ENCODE data around the gene MEGF8.

Gene MEGF8

GRCh38 chr19:42396381-42397262 lies 71.2 kb downstream of the MEGF8 start:
- peak; percentile 99 for DNase-seq

- DNase-seq, result no peak
Measured at GRCh38 chr19:42397263-42398166, 72.1 kb downstream of the MEGF8 start.

GRCh38 chr19:42400404-42400803 lies 75.0 kb downstream of the MEGF8 start:
- no peak for DNase-seq

GRCh38 chr19:42401365-42402303 lies 76.2 kb downstream of the MEGF8 start:
- peak; percentile 80 for DNase-seq

- DNase-seq, result no peak
Measured at GRCh38 chr19:42402376-42403116, 77.1 kb downstream of the MEGF8 start.

- no peak for DNase-seq
Measured at GRCh38 chr19:42403586-42403985, 78.2 kb downstream of the MEGF8 start.

- DNase-seq, result no peak
Measured at GRCh38 chr19:42406111-42406510, 80.7 kb downstream of the MEGF8 start.

GRCh38 chr19:42407085-42407815 lies 81.8 kb downstream of the MEGF8 start:
- no peak for DNase-seq

GRCh38 chr19:42407816-42408175 lies 82.4 kb downstream of the MEGF8 start:
- DNase-seq, result no peak

GRCh38 chr19:42409477-42409876 lies 84.0 kb downstream of the MEGF8 start:
- no peak for DNase-seq

GRCh38 chr19:42410371-42410770 lies 84.9 kb downstream of the MEGF8 start:
- DNase-seq, result no peak

GRCh38 chr19:42411581-42412178 lies 86.2 kb downstream of the MEGF8 start:
- no peak for DNase-seq

GRCh38 chr19:42412227-42412626 lies 86.8 kb downstream of the MEGF8 start:
- DNase-seq, result no peak

GRCh38 chr19:42412661-42413076 lies 87.2 kb downstream of the MEGF8 start:
- no peak for DNase-seq

GRCh38 chr19:42419309-42419708 lies 93.9 kb downstream of the MEGF8 start:
- no peak for DNase-seq

GRCh38 chr19:42420055-42420544 lies 94.7 kb downstream of the MEGF8 start:
- DNase-seq, result peak; percentile 87

- DNase-seq, result no peak
Measured at GRCh38 chr19:42421101-42421500, 95.7 kb downstream of the MEGF8 start.

GRCh38 chr19:42421591-42422031 lies 96.2 kb downstream of the MEGF8 start:
- no peak for DNase-seq

- DNase-seq, result no peak
Measured at GRCh38 chr19:42422092-42422900, 96.9 kb downstream of the MEGF8 start.

All from 8988T (cell line).